ENCODE data around the gene DDX59.
"Not testable (repeated sequence)": the region's sequence is repeated elsewhere in the genome, so short reads cannot be mapped to it uniquely, and the experiment has no call there.

The DDX59 gene

GRCh38 chr1:200670242-200671118 is 773 bp upstream of the DDX59 start:
- no peak for DNase-seq

GRCh38 chr1:200668514-200669313 is 993 bp downstream of the DDX59 start:
- DNase-seq = no peak

- DNase-seq = no peak
These were observed 3.4 kb downstream of the DDX59 start for GRCh38 chr1:200666309-200666708.

- DNase-seq = no peak
These were observed 3.8 kb downstream of the DDX59 start for GRCh38 chr1:200665861-200666260.

- no peak for DNase-seq
These were observed 9.0 kb downstream of the DDX59 start for GRCh38 chr1:200660719-200661118.

GRCh38 chr1:200659269-200659668 is 10.4 kb downstream of the DDX59 start:
- no peak for DNase-seq

GRCh38 chr1:200658037-200658818 is 11.5 kb downstream of the DDX59 start:
- DNase-seq = no peak

- DNase-seq = no peak
These were observed 15.0 kb downstream of the DDX59 start for GRCh38 chr1:200654660-200655059.

GRCh38 chr1:200653022-200653462 is 16.7 kb downstream of the DDX59 start:
- DNase-seq = no peak

GRCh38 chr1:200652378-200652777 is 17.3 kb downstream of the DDX59 start:
- no peak for DNase-seq

- DNase-seq = no peak
These were observed 23.2 kb downstream of the DDX59 start for GRCh38 chr1:200646515-200646914.

GRCh38 chr1:200644021-200644420 is 25.7 kb downstream of the DDX59 start:
- no peak for DNase-seq

GRCh38 chr1:200642481-200642880 is 27.2 kb downstream of the DDX59 start:
- DNase-seq = no peak

- DNase-seq = no peak
These were observed 28.7 kb downstream of the DDX59 start for GRCh38 chr1:200640963-200641401.

- no peak for DNase-seq
These were observed 29.2 kb downstream of the DDX59 start for GRCh38 chr1:200640373-200640962.

GRCh38 chr1:200638073-200638472 is 31.6 kb downstream of the DDX59 start:
- no peak for DNase-seq

GRCh38 chr1:200636681-200637080 is 33.0 kb downstream of the DDX59 start:
- no peak for DNase-seq

GRCh38 chr1:200634261-200635122 is 35.2 kb downstream of the DDX59 start:
- DNase-seq = no peak

- no peak for DNase-seq
These were observed 38.3 kb downstream of the DDX59 start for GRCh38 chr1:200631375-200631774.

GRCh38 chr1:200630515-200630899 is 39.2 kb downstream of the DDX59 start:
- DNase-seq = not testable (repeated sequence)

- no peak for DNase-seq
These were observed 39.7 kb downstream of the DDX59 start for GRCh38 chr1:200629876-200630514.
